Lower leg skin (tissue), 3 donors: Measurements from ENCODE around the gene SLC6A18.

ENCODE experiments used
- POLR2A ChIP-seq, 2 donors: fragments of 450-650 bp; IDR thresholded peaks; one replicate each; pipeline ENCODE4 v1.6.1; 2016 to 2017; ENCODE audit warnings: antibody characterized with exemption in 2 of 2, mild to moderate bottlenecking in 1 of 2, moderate library complexity in 1 of 2
- TF ChIP-seq, protein P1 (sequence below), 3 donors: fragments of 450-650 bp; IDR thresholded peaks; one replicate each; pipeline ENCODE4 v1.5.1; 2016; ENCODE audit warnings: antibody characterized with exemption in 3 of 3, mild to moderate bottlenecking in 3 of 3, moderate library complexity in 2 of 3

- TF ChIP-seq, protein P1, sequence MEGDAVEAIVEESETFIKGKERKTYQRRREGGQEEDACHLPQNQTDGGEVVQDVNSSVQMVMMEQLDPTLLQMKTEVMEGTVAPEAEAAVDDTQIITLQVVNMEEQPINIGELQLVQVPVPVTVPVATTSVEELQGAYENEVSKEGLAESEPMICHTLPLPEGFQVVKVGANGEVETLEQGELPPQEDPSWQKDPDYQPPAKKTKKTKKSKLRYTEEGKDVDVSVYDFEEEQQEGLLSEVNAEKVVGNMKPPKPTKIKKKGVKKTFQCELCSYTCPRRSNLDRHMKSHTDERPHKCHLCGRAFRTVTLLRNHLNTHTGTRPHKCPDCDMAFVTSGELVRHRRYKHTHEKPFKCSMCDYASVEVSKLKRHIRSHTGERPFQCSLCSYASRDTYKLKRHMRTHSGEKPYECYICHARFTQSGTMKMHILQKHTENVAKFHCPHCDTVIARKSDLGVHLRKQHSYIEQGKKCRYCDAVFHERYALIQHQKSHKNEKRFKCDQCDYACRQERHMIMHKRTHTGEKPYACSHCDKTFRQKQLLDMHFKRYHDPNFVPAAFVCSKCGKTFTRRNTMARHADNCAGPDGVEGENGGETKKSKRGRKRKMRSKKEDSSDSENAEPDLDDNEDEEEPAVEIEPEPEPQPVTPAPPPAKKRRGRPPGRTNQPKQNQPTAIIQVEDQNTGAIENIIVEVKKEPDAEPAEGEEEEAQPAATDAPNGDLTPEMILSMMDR (IDR thresholded peaks at IDR 0.05): no peak
- TF ChIP-seq POLR2A (IDR thresholded peaks at IDR 0.05): no peak
These were observed 32.2 kb downstream of the SLC6A18 start for GRCh38 chr5:1257363-1257762.
